ENCODE results near the gene TMX1. TPM values are rescaled to one million over a fixed set of nuclear protein-coding genes. Genes with fewer than 3 reads are reported as not detected.

Gene TMX1
- total and polyA plus RNA-seq, 10 of the 15 experiments (the other 5 are each of a cell fraction or from before 2014, with no cell fraction given): 29.1 to 152 (median 52.0) TPM

- ChIA-PET RAD21 (ENCODE audit: unreplicated experiment) (no interaction called here), CTCF (no interaction called here), POLR2A (no interaction called here), SMC1A (ENCODE audit: uncharacterized antibody, unreplicated experiment) (no interaction called here)
- intact Hi-C loops (cut with micrococcal nuclease; ENCODE audit: unreplicated experiment) (no loop called here), in situ Hi-C loops (cut with MboI) (no loop called here)
- Histone ChIP-seq H3K27me3 (replicated peaks in 1 of 2; ENCODE audit: control insufficient read depth in 2 of 2, insufficient read depth in 2 of 2, low read length in 1 of 2) (no peaks in the 10 kb centered on the region), H3K4me3 (no peak overlapping the region), H3K4me2 (ENCODE audit: control insufficient read depth, insufficient read depth) (no peak overlapping the region), H3K36me3 (ENCODE audit: control insufficient read depth in 2 of 2, insufficient read depth in 2 of 2, low read length in 1 of 2) (no peaks in the 10 kb centered on the region), H4K20me1 (ENCODE audit: control insufficient read depth, insufficient read depth) (no peaks in the 10 kb centered on the region), H3K4me1 (ENCODE audit: control insufficient read depth, insufficient read depth, low read length) (no peaks in the 10 kb centered on the region), H2AFZ (ENCODE audit: control insufficient read depth, low read depth, low read length) (no peak overlapping the region), H3K27ac (ENCODE audit: control insufficient read depth, insufficient read depth) (no peak overlapping the region), H3K79me2 (ENCODE audit: control insufficient read depth, insufficient read depth, low read length) (no peaks in the 10 kb centered on the region), H3K9ac (ENCODE audit: control insufficient read depth, insufficient read depth, low read length) (no peak overlapping the region), H3K9me3 (replicated peaks; ENCODE audit: control insufficient read depth, insufficient read depth, low read length) (no peaks in the 10 kb centered on the region)
- no TSS peak for BruUV-seq (replicated peaks)
- TF ChIP-seq, protein P1, sequence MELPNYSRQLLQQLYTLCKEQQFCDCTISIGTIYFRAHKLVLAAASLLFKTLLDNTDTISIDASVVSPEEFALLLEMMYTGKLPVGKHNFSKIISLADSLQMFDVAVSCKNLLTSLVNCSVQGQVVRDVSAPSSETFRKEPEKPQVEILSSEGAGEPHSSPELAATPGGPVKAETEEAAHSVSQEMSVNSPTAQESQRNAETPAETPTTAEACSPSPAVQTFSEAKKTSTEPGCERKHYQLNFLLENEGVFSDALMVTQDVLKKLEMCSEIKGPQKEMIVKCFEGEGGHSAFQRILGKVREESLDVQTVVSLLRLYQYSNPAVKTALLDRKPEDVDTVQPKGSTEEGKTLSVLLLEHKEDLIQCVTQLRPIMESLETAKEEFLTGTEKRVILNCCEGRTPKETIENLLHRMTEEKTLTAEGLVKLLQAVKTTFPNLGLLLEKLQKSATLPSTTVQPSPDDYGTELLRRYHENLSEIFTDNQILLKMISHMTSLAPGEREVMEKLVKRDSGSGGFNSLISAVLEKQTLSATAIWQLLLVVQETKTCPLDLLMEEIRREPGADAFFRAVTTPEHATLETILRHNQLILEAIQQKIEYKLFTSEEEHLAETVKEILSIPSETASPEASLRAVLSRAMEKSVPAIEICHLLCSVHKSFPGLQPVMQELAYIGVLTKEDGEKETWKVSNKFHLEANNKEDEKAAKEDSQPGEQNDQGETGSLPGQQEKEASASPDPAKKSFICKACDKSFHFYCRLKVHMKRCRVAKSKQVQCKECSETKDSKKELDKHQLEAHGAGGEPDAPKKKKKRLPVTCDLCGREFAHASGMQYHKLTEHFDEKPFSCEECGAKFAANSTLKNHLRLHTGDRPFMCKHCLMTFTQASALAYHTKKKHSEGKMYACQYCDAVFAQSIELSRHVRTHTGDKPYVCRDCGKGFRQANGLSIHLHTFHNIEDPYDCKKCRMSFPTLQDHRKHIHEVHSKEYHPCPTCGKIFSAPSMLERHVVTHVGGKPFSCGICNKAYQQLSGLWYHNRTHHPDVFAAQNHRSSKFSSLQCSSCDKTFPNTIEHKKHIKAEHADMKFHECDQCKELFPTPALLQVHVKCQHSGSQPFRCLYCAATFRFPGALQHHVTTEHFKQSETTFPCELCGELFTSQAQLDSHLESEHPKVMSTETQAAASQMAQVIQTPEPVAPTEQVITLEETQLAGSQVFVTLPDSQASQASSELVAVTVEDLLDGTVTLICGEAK (IDR thresholded peaks at IDR 0.05; ENCODE audit: borderline replicate concordance): no peak
- TF ChIP-seq, protein P2, sequence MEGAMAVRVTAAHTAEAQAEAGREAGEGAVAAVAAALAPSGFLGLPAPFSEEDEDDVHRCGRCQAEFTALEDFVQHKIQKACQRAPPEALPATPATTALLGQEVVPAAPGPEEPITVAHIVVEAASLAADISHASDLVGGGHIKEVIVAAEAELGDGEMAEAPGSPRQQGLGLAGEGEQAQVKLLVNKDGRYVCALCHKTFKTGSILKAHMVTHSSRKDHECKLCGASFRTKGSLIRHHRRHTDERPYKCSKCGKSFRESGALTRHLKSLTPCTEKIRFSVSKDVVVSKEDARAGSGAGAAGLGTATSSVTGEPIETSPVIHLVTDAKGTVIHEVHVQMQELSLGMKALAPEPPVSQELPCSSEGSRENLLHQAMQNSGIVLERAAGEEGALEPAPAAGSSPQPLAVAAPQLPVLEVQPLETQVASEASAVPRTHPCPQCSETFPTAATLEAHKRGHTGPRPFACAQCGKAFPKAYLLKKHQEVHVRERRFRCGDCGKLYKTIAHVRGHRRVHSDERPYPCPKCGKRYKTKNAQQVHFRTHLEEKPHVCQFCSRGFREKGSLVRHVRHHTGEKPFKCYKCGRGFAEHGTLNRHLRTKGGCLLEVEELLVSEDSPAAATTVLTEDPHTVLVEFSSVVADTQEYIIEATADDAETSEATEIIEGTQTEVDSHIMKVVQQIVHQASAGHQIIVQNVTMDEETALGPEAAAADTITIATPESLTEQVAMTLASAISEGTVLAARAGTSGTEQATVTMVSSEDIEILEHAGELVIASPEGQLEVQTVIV (IDR thresholded peaks at IDR 0.05; ENCODE audit: borderline replicate concordance, partially characterized antibody): no peak
- TF ChIP-seq IKZF2 (IDR thresholded peaks at IDR 0.05) (no peak), PBX3 (IDR thresholded peaks at IDR 0.05; ENCODE audit: insufficient replicate concordance, low read depth, low read length) (no peak), ZZZ3 (IDR thresholded peaks at IDR 0.05; ENCODE audit: control insufficient read depth, insufficient read length, low read depth) (no peak), CBX3 (IDR thresholded peaks at IDR 0.05; ENCODE audit: borderline replicate concordance, low read depth) (no peak), ZNF24 (IDR thresholded peaks at IDR 0.05) (no peak), WRNIP1 (IDR thresholded peaks at IDR 0.05; ENCODE audit: borderline replicate concordance, low read depth, low read length) (no peak), TCF12 (IDR thresholded peaks at IDR 0.05; ENCODE audit: low read depth, low read length) (no peak), JUND (IDR thresholded peaks at IDR 0.05; ENCODE audit: low read depth, low read length) (no peak), MAX (IDR thresholded peaks at IDR 0.05; ENCODE audit: low read depth, low read length) (no peak), SIX5 (IDR thresholded peaks at IDR 0.05; ENCODE audit: low read depth, low read length, severe bottlenecking) (no peak)
- ATAC-seq (no peak), FAIRE-seq (no peak), DNase-seq (ENCODE audit: low read depth, low spot score) (no peak)
- WGBS (ENCODE audit: insufficient coverage, insufficient replicate concordance, low lambda C conversion rate, missing lambda C conversion rate): 52% methylated on average over 1 of the region's 1 CpG
Measured at GRCh38 chr14:51305751-51306150, 65.7 kb downstream of the TMX1 start.
